NCI-H2081 (cell line): ENCODE results near the gene DHRS13.

Experiments used
- DNase-seq, 2 experiments: peaks; one replicate each; lab custom pipeline; 2025; lab: John Stamatoyannopoulos, UW

Gene DHRS13

GRCh38 chr17:28902819-28903545 is at the start of gene DHRS13:
TSS of gene DHRS13 (minus strand) at chr17:28903079. CDS start at chr17:28902944, 135 bp downstream.
- DNase-seq: peak; percentile 89 to 90

- peak; percentile 93 to 98 for DNase-seq
Measured at GRCh38 chr17:28951991-28952975, 49.4 kb upstream of the DHRS13 start.

- peak; percentile 99 for DNase-seq
Measured at GRCh38 chr17:28951428-28951990, 48.6 kb upstream of the DHRS13 start, which contains the start of gene PHF12. TSS of gene PHF12 (minus strand) at chr17:28951518. CDS start at chr17:28950960, 558 bp downstream.

GRCh38 chr17:28950752-28951427 is 48.0 kb upstream of the DHRS13 start:
- DNase-seq: no peak

- DNase-seq: peak in 1 of 2 experiments; percentile 42
Measured at GRCh38 chr17:28950017-28950751, 47.3 kb upstream of the DHRS13 start.

GRCh38 chr17:28949185-28950016 is 46.5 kb upstream of the DHRS13 start:
- peak in 1 of 2 experiments; percentile 36 for DNase-seq

GRCh38 chr17:28948873-28949184 is 46.0 kb upstream of the DHRS13 start:
- no peak for DNase-seq

- DNase-seq: no peak
Measured at GRCh38 chr17:28948342-28948741, 45.5 kb upstream of the DHRS13 start.

- DNase-seq: no peak
Measured at GRCh38 chr17:28947639-28948038, 44.8 kb upstream of the DHRS13 start.

- DNase-seq: no peak
Measured at GRCh38 chr17:28946239-28946638, 43.4 kb upstream of the DHRS13 start.

GRCh38 chr17:28944862-28945741 is 42.2 kb upstream of the DHRS13 start:
- DNase-seq: no peak

- no peak for DNase-seq
Measured at GRCh38 chr17:28944343-28944742, 41.5 kb upstream of the DHRS13 start.

- DNase-seq: no peak
Measured at GRCh38 chr17:28942925-28943324, 40.0 kb upstream of the DHRS13 start.

- no peak for DNase-seq
Measured at GRCh38 chr17:28941251-28941650, 38.4 kb upstream of the DHRS13 start.

GRCh38 chr17:28940675-28941074 is 37.8 kb upstream of the DHRS13 start:
- no peak for DNase-seq

- DNase-seq: no peak
Measured at GRCh38 chr17:28940142-28940541, 37.3 kb upstream of the DHRS13 start.

- DNase-seq: no peak
Measured at GRCh38 chr17:28938552-28938951, 35.7 kb upstream of the DHRS13 start.

- no peak for DNase-seq
Measured at GRCh38 chr17:28937044-28937729, 34.3 kb upstream of the DHRS13 start.
